ENCODE measurements around the gene PRPF31. TPM values are rescaled to one million over a fixed set of nuclear protein-coding genes. Genes with fewer than 3 reads are reported as not detected.

PRPF31 gene
- total RNA-seq, 4 donors from 2014 or later, result 49.6 to 75.3 (median 55.4) TPM

DNA sequence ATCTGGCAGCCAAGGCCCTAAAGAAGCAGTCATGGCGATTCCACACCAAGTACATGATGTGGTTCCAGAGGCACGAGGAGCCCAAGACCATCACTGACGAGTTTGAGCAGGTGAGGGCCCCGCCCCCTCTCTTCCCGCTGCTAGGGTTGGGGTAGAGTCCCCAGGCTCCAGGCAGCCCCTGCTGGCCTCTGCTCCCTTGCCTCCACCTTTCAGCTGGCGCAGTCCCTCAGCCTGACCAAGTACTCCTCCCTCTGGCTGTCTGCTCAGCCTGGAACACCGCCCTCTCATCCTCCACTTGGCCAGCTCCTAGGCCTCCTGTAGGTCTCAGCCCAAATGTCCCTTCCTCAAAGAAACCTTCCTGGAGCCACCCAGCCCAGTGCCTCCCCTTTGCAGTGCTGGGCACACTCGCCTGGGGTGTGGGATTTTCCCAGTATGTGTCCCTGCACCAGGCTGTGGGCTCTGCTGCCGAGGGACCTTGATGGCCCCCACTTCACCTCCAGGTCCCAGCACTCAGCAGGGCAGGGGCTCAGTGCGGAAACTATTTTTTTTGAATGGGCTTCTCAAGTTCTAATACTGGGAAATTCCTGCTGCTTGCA, 38.3 kb downstream of the PRPF31 start:
- Histone ChIP-seq H3K4me1 (peaks cover 20% of the 10 kb centered on the region), H3K27ac (no peak overlapping the region), H3K27me3 (no peaks in the 10 kb centered on the region), H3K36me3 (peaks cover 88% of the 10 kb centered on the region), H3K4me3 (no peak overlapping the region), H3K9me3 (no peaks in the 10 kb centered on the region)
- TF ChIP-seq POLR2AphosphoS5 (IDR thresholded peaks at IDR 0.05) (no peak), POLR2A (IDR thresholded peaks at IDR 0.05) (no peak), EP300 (IDR thresholded peaks at IDR 0.05) (no peak)
- TF ChIP-seq, protein P1, sequence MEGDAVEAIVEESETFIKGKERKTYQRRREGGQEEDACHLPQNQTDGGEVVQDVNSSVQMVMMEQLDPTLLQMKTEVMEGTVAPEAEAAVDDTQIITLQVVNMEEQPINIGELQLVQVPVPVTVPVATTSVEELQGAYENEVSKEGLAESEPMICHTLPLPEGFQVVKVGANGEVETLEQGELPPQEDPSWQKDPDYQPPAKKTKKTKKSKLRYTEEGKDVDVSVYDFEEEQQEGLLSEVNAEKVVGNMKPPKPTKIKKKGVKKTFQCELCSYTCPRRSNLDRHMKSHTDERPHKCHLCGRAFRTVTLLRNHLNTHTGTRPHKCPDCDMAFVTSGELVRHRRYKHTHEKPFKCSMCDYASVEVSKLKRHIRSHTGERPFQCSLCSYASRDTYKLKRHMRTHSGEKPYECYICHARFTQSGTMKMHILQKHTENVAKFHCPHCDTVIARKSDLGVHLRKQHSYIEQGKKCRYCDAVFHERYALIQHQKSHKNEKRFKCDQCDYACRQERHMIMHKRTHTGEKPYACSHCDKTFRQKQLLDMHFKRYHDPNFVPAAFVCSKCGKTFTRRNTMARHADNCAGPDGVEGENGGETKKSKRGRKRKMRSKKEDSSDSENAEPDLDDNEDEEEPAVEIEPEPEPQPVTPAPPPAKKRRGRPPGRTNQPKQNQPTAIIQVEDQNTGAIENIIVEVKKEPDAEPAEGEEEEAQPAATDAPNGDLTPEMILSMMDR (IDR thresholded peaks at IDR 0.05), result no peak
- no peak for DNase-seq (ENCODE audit: low spot score in 2 of 2)
- 71% methylated on average over 9 of the region's 10 CpGs for WGBS

DNA sequence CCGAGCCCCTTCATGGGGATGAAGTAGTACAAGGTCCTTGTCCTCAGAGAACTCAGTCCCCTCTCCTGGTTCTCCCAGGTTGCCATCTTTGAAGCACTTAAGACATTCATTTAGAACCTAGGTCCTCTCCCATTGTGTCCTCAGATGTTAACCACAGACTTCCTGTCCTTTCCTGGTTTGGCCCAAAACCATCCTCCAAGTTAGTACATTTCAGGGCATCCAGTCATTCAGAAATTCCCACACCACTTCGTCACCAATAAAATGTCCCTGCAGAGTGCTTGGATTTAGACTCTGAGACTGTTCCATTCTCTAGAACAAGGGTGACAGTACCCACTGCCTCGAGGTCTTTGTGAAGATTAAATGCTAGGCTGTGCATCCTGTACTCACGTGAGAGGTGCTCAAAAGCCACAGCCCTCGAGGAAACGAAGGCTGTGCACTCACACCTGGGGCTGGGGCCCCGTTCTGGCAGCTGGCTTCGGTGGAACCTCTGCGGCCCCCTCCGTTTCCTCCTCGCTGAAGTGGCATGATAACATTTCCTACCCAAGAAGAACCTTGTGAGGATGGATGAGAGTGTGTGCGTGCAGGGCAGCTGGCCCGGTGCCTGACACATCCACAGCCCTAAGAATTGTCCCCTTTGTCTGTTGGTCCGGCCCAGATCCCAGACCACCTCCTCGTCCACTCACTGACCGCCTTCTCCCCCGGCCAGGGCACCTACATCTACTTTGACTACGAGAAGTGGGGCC, 39.2 kb downstream of the PRPF31 start:
- no peak for DNase-seq (ENCODE audit: low spot score in 2 of 2)
- no peak for TF ChIP-seq POLR2A (IDR thresholded peaks at IDR 0.05)
- TF ChIP-seq, protein P1 (IDR thresholded peaks at IDR 0.05), result no peak
- no peak for TF ChIP-seq EP300 (IDR thresholded peaks at IDR 0.05)
- TF ChIP-seq POLR2AphosphoS5 (IDR thresholded peaks at IDR 0.05), result no peak
- peaks cover 23% of the 10 kb centered on the region for H3K4me1 ChIP-seq
- H3K27ac ChIP-seq, result no peak overlapping the region
- H3K9me3 ChIP-seq, result no peaks in the 10 kb centered on the region
- WGBS, result 73% methylated on average over 15 of the region's 18 CpGs
- H3K4me3 ChIP-seq, result no peak overlapping the region
- no peaks in the 10 kb centered on the region for H3K27me3 ChIP-seq
- peaks cover 78% of the 10 kb centered on the region for H3K36me3 ChIP-seq

DNA sequence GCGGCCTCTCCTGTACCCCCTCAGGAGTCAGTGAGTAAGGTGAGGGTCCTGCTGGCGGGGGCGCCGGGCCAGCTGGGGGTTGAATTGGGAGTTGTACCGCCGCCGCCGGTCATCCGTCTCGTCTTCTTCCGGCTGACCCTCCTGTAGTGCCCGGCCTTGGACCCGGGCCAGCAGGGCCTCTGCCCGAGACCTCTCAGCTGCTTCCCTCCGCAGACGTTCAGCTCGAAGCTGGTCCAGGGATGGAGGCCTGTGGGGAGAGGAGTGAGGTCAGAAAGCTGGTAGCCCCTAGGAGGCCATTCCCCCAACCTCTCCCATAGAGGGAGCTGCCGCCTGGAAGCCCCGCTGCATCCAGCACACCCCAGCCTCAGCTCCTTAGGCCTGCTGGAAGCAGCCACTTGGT, 40.1 kb downstream of the PRPF31 start:
- Histone ChIP-seq H3K27me3 (no peaks in the 10 kb centered on the region), H3K36me3 (peaks cover 69% of the 10 kb centered on the region), H3K4me3 (no peak overlapping the region), H3K9me3 (no peaks in the 10 kb centered on the region), H3K27ac (no peak overlapping the region), H3K4me1 (peaks cover 30% of the 10 kb centered on the region)
- WGBS, result 78% methylated on average over 11 of the region's 19 CpGs
- TF ChIP-seq, protein P1 (IDR thresholded peaks at IDR 0.05), result no peak
- TF ChIP-seq POLR2A (IDR thresholded peaks at IDR 0.05) (no peak), EP300 (IDR thresholded peaks at IDR 0.05) (no peak), POLR2AphosphoS5 (IDR thresholded peaks at IDR 0.05) (no peak)
- no peak for DNase-seq (ENCODE audit: low spot score in 2 of 2)

DNA sequence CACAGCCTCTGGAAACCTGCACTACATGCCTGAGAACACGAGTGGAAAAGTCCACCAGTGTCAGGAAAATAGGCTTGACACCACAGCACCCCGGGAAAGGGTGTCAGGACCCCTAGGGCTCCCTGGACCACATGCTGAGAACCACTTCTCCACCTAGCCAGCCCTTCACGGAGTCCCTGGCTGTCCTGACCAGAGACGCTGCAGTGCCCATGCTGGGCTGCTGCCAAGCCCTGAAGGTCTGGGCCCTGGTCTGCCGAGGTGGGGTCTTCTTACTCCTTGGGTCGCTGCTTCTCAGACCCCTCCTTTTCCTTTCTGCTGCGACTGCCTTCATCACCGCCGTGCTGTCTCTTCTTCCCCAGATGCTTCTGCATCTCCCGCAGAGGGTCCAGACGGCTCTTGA, 40.9 kb downstream of the PRPF31 start:
- H3K27ac ChIP-seq, result no peak overlapping the region
- no peaks in the 10 kb centered on the region for H3K9me3 ChIP-seq
- peaks cover 61% of the 10 kb centered on the region for H3K36me3 ChIP-seq
- 67% methylated on average over 10 of the region's 11 CpGs for WGBS
- no peak for TF ChIP-seq EP300 (IDR thresholded peaks at IDR 0.05)
- TF ChIP-seq, protein P1 (IDR thresholded peaks at IDR 0.05), result no peak
- TF ChIP-seq POLR2A (IDR thresholded peaks at IDR 0.05), result no peak
- TF ChIP-seq POLR2AphosphoS5 (IDR thresholded peaks at IDR 0.05), result no peak
- peaks cover 38% of the 10 kb centered on the region for H3K4me1 ChIP-seq
- H3K27me3 ChIP-seq, result no peaks in the 10 kb centered on the region
- no peak for DNase-seq (ENCODE audit: low spot score in 2 of 2)
- no peak overlapping the region for H3K4me3 ChIP-seq

DNA sequence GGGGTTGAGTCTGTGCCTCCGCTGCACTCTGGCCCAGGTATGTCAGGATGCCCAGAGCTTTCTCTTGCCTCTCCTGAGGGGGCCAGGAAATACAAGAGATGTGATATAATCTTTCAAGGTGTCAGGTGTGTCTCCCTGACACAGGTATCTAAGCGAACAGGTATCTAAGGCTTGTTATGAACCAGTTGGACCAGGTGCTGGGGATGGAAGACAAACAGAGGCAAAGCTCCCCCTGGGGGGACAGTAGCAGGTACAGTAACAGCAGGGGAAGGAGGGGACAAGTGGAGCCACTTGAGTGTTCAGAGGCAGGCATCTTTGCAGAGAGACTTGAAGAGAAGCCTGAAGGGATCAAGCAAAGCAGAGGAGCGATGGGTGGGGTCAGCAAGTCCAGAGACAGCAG, 41.4 kb downstream of the PRPF31 start:
- H3K4me3 ChIP-seq, result no peak overlapping the region
- H3K36me3 ChIP-seq, result peaks cover 57% of the 10 kb centered on the region
- no peak for TF ChIP-seq POLR2AphosphoS5 (IDR thresholded peaks at IDR 0.05)
- no peaks in the 10 kb centered on the region for H3K27me3 ChIP-seq
- no peaks in the 10 kb centered on the region for H3K9me3 ChIP-seq
- no peak overlapping the region for H3K27ac ChIP-seq
- DNase-seq (ENCODE audit: low spot score in 2 of 2), result no peak
- whole genome bisulfite sequencing, result 86% methylated on average over 3 of the region's 3 CpGs
- H3K4me1 ChIP-seq, result peaks cover 43% of the 10 kb centered on the region

Measured in suprapubic skin (tissue), 4 donors.